ENCODE measurements around the gene FTCDNL1. TPM values are rescaled to one million over a fixed set of nuclear protein-coding genes. Genes with fewer than 3 reads are reported as not detected.

Gene FTCDNL1
- total and polyA plus RNA-seq, 2 donors (not counting 1 experiment from before 2014, with no cell fraction given), result 1.7 to 1.9 TPM

- Histone ChIP-seq H3K9me3 (ENCODE audit: control extremely low read depth in 1 of 3, control insufficient read depth in 2 of 3, insufficient read depth in 1 of 3, low read length in 2 of 3) (no peaks in the 10 kb centered on the region), H3K36me3 (replicated peaks in 1 of 2; ENCODE audit: control extremely low read depth in 1 of 2, control insufficient read depth in 1 of 2, extremely low read depth in 1 of 2, insufficient read depth in 2 of 2, low read length in 1 of 2) (no peaks in the 10 kb centered on the region), H3K4me3 (ENCODE audit: control extremely low read depth in 1 of 5, extremely low read depth in 1 of 5, insufficient read depth in 1 of 5, low read depth in 2 of 5, low read length in 4 of 5) (no peak overlapping the region), H3K27me3 (replicated peaks in 1 of 4; ENCODE audit: control extremely low read depth in 1 of 4, control insufficient read depth in 3 of 4, insufficient read depth in 4 of 4, low read length in 3 of 4) (no peaks in the 10 kb centered on the region), H3K79me2 (ENCODE audit: control insufficient read depth, insufficient read depth, low read length) (no peaks in the 10 kb centered on the region), H4K20me1 (ENCODE audit: control insufficient read depth, insufficient read depth, low read length, poor library complexity, severe bottlenecking) (no peaks in the 10 kb centered on the region), H3K4me2 (replicated peaks; ENCODE audit: low read depth, low read length, poor library complexity, severe bottlenecking) (no peak overlapping the region), H3K27ac (ENCODE audit: low read length in 2 of 2) (no peak overlapping the region), H3K9ac (ENCODE audit: low read length) (no peak overlapping the region), H2AFZ (ENCODE audit: insufficient read depth, low read depth, low read length, poor library complexity, severe bottlenecking) (no peak overlapping the region), H3K4me1 (ENCODE audit: control insufficient read depth in 2 of 2, insufficient read depth in 2 of 2, low read length in 2 of 2) (no peaks in the 10 kb centered on the region)
- ChIA-PET CTCF (no interaction called here), POLR2A (no interaction called here)
- DNase-seq (no peak), ATAC-seq (ENCODE audit: low read depth) (no peak)
- Mint-ChIP-seq H3K9me3 (ENCODE audit: insufficient read depth) (no peaks in the 10 kb centered on the region), H3K4me3 (no peak overlapping the region), H3K27ac (no peak overlapping the region), H3K4me1 (no peaks in the 10 kb centered on the region), H3K27me3 (peaks cover 6% of the 10 kb centered on the region)
- TF ChIP-seq EZH2 (IDR thresholded peaks at IDR 0.05; ENCODE audit: borderline replicate concordance, insufficient read depth, low read depth, low read length, poor library complexity, severe bottlenecking), result no peak
- no peak for TF ChIP-seq CTCF (IDR thresholded peaks at IDR 0.05)
- intact Hi-C loops (cut with micrococcal nuclease), result no loop called here
- WGBS (ENCODE audit: insufficient coverage), result no CpG with 5 or more reads among the region's 5 CpGs
Measured at GRCh38 chr2:199868431-199869226, 17.6 kb upstream of the FTCDNL1 start.

- H3K36me3 ChIP-seq (replicated peaks in 1 of 2; ENCODE audit: control extremely low read depth in 1 of 2, control insufficient read depth in 1 of 2, extremely low read depth in 1 of 2, insufficient read depth in 2 of 2, low read length in 1 of 2), result no peaks in the 10 kb centered on the region
- H4K20me1 ChIP-seq (ENCODE audit: control insufficient read depth, insufficient read depth, low read length, poor library complexity, severe bottlenecking), result no peaks in the 10 kb centered on the region
- no peak overlapping the region for H3K4me3 ChIP-seq (ENCODE audit: control extremely low read depth in 1 of 5, extremely low read depth in 1 of 5, insufficient read depth in 1 of 5, low read depth in 2 of 5, low read length in 4 of 5)
- ATAC-seq (ENCODE audit: low read depth), result no peak
- DNase-seq, result no peak
- no peaks in the 10 kb centered on the region for H3K27me3 ChIP-seq (replicated peaks in 1 of 4; ENCODE audit: control extremely low read depth in 1 of 4, control insufficient read depth in 3 of 4, insufficient read depth in 4 of 4, low read length in 3 of 4)
- peaks cover 10% of the 10 kb centered on the region for H3K27me3 Mint-ChIP-seq
- no peak overlapping the region for H2AFZ ChIP-seq (ENCODE audit: insufficient read depth, low read depth, low read length, poor library complexity, severe bottlenecking)
- no peak overlapping the region for H3K4me3 Mint-ChIP-seq
- H3K4me2 ChIP-seq (replicated peaks; ENCODE audit: low read depth, low read length, poor library complexity, severe bottlenecking), result no peak overlapping the region
- H3K79me2 ChIP-seq (ENCODE audit: control insufficient read depth, insufficient read depth, low read length), result no peaks in the 10 kb centered on the region
- intact Hi-C loops (cut with micrococcal nuclease), result no loop called here
- POLR2A ChIA-PET, result no interaction called here
- H3K27ac Mint-ChIP-seq, result no peak overlapping the region
- H3K9ac ChIP-seq (ENCODE audit: low read length), result no peak overlapping the region
- no CpG with 5 or more reads among the region's 4 CpGs for WGBS (ENCODE audit: insufficient coverage)
- CTCF ChIA-PET, result interaction anchor here (1.5 kb wide), 1 partner anchor 9 kb away, joined by 5 read pairs; no protein-coding TSS in a partner anchor
- no peaks in the 10 kb centered on the region for H3K9me3 ChIP-seq (ENCODE audit: control extremely low read depth in 1 of 3, control insufficient read depth in 2 of 3, insufficient read depth in 1 of 3, low read length in 2 of 3)
- no peaks in the 10 kb centered on the region for H3K4me1 Mint-ChIP-seq
- no peaks in the 10 kb centered on the region for H3K4me1 ChIP-seq (ENCODE audit: control insufficient read depth in 2 of 2, insufficient read depth in 2 of 2, low read length in 2 of 2)
- no peaks in the 10 kb centered on the region for H3K9me3 Mint-ChIP-seq (ENCODE audit: insufficient read depth)
- H3K27ac ChIP-seq (ENCODE audit: low read length in 2 of 2), result no peak overlapping the region
- TF ChIP-seq EZH2 (IDR thresholded peaks at IDR 0.05; ENCODE audit: borderline replicate concordance, insufficient read depth, low read depth, low read length, poor library complexity, severe bottlenecking), result no peak
- TF ChIP-seq CTCF (IDR thresholded peaks at IDR 0.05), result no peak
Measured at GRCh38 chr2:199865905-199866304, 14.9 kb upstream of the FTCDNL1 start.
